ENCODE measurements around the gene NCK1.
"Not testable (repeated sequence)": the region's sequence is repeated elsewhere in the genome, so short reads cannot be mapped to it uniquely, and the experiment has no call there.

DNA sequence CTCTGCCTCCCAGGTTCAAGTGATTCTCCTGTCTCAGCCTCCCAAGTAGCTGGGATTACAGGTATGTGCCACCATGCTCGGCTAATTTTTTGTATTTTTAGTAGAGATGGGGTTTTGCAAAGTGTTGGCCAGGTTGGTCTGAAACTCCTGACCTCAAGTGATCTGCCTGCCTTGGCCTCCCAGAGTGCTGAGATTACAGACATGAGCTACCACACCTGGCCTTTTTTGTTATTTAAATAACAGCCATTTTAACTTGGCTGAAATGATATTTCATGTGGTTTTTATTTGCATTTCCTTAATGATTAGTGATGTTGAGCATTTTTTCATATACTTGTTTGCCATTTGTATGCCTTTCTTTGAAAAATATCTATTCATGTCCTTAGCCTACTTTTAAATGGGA is 35.2 kb downstream of the NCK1 start:
- TF ChIP-seq POLR2A (IDR thresholded peaks at IDR 0.05; ENCODE audit: low read length); GATA1 (IDR thresholded peaks at IDR 0.05; ENCODE audit: low read depth, low read length): not testable (repeated sequence)

Measured in erythroblast (primary cell).